Measurements from ENCODE around the gene LPXN.

- TF ChIP-seq SP1 (IDR thresholded peaks at IDR 0.05) (no peak), FOXM1 (IDR thresholded peaks at IDR 0.05; ENCODE audit: borderline replicate concordance) (no peak)
Measured at GRCh38 chr11:58487170-58487569, 88.5 kb downstream of the LPXN start.

Data from HEK293T (cell line).